Thyroid gland (tissue), 4 donors: ENCODE results near the gene CCNE1.

ENCODE experiments used
- POLR2A ChIP-seq, 2 donors: fragments of 450-650 bp; IDR thresholded peaks; one replicate each; pipeline ENCODE4 v1.6.1; 2017; ENCODE audit warnings: antibody characterized with exemption in 2 of 2, mild to moderate bottlenecking in 2 of 2, moderate library complexity in 1 of 2
- TF ChIP-seq, protein P1 (sequence below), 6 experiments: fragments of 200-600 bp in 3 of 6; fragments of 450-650 bp in 3 of 6; sonication (generic) in 3 of 6; IDR thresholded peaks; one replicate each; pipeline ENCODE4 v1.5.1; 2016 to 2019; ENCODE audit warnings: antibody characterized with exemption in 6 of 6, mild to moderate bottlenecking in 2 of 6, inconsistent platforms in 1 of 6, moderate library complexity in 1 of 6

DNA sequence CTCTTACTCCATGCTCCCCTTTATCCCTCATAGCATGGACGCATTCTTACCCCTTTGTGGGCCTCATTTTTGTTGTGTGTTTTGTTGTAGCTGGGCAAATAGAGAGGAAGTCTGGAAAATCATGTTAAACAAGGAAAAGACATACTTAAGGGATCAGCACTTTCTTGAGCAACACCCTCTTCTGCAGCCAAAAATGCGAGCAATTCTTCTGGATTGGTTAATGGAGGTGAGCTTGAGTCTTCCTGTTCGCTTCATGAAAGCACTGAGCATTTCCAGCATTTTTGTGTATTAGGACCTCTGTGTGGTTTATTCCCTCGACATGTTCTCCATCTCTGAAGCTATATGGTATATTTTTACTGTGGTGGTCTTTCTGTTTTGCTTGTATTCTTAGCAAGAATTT is 5.5 kb downstream of the CCNE1 start:
- TF ChIP-seq, protein P1, sequence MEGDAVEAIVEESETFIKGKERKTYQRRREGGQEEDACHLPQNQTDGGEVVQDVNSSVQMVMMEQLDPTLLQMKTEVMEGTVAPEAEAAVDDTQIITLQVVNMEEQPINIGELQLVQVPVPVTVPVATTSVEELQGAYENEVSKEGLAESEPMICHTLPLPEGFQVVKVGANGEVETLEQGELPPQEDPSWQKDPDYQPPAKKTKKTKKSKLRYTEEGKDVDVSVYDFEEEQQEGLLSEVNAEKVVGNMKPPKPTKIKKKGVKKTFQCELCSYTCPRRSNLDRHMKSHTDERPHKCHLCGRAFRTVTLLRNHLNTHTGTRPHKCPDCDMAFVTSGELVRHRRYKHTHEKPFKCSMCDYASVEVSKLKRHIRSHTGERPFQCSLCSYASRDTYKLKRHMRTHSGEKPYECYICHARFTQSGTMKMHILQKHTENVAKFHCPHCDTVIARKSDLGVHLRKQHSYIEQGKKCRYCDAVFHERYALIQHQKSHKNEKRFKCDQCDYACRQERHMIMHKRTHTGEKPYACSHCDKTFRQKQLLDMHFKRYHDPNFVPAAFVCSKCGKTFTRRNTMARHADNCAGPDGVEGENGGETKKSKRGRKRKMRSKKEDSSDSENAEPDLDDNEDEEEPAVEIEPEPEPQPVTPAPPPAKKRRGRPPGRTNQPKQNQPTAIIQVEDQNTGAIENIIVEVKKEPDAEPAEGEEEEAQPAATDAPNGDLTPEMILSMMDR (IDR thresholded peaks at IDR 0.05) = no peak
- no peak for TF ChIP-seq POLR2A (IDR thresholded peaks at IDR 0.05)
